ENCODE data around the gene MYO1B. TPM values are rescaled to one million over a fixed set of nuclear protein-coding genes. Genes with fewer than 3 reads are reported as not detected.
A peak's percentile ranks its signal among the peaks of the same experiment; 100 is the strongest.

Gene MYO1B
- 10 to 100 TPM; 74.7 to 79.4 TPM for total RNA-seq

- no peaks in the 10 kb centered on the region for H3K27me3 ChIP-seq (replicated peaks; ENCODE audit: insufficient read depth)
- TF ChIP-seq CTCF (IDR thresholded peaks at IDR 0.05) = peak; percentile 44
- peaks cover 4 to 42% of the 10 kb centered on the region in 2 donors for H3K4me1 ChIP-seq (ENCODE audit: control insufficient read depth in 1 of 2, low read depth in 2 of 2)
- peak within 1 kb of the TSS; percentile 86 for H3K4me3 ChIP-seq
- DNase-seq (ENCODE audit: low spot score) = no peak
- no peaks in the 10 kb centered on the region for H3K36me3 ChIP-seq
- ATAC-seq (ENCODE audit: insufficient number of reproducible peaks, low FRiP score, low read depth) = peak; percentile 24
- H3K9me3 ChIP-seq = no peaks in the 10 kb centered on the region
- H3K27ac ChIP-seq = peak within 1 kb of the TSS; percentile 70 to 76
Observed at GRCh38 chr2:191245046-191245868, at the start of gene MYO1B. TSS of gene MYO1B (plus strand) at chr2:191245404. CDS start at chr2:191276896, 31,492 bp downstream.

- H3K4me1 ChIP-seq (ENCODE audit: control insufficient read depth in 1 of 2, low read depth in 2 of 2) = no peaks in the 10 kb centered on the region
- H3K4me3 ChIP-seq = no peak overlapping the region
- H3K9me3 ChIP-seq = no peaks in the 10 kb centered on the region
- H3K36me3 ChIP-seq = no peaks in the 10 kb centered on the region
- no peak overlapping the region for H3K27ac ChIP-seq
- no peaks in the 10 kb centered on the region for H3K27me3 ChIP-seq (replicated peaks; ENCODE audit: insufficient read depth)
- no peak for TF ChIP-seq CTCF (IDR thresholded peaks at IDR 0.05)
- DNase-seq (ENCODE audit: low spot score) (no peak), ATAC-seq (ENCODE audit: insufficient number of reproducible peaks, low FRiP score, low read depth) (no peak)
Observed at GRCh38 chr2:191197096-191197495, 48.1 kb upstream of the MYO1B start.

GRCh38 chr2:191198271-191198670 lies 46.9 kb upstream of the MYO1B start:
- ATAC-seq (ENCODE audit: insufficient number of reproducible peaks, low FRiP score, low read depth) (no peak), DNase-seq (ENCODE audit: low spot score) (no peak)
- TF ChIP-seq CTCF (IDR thresholded peaks at IDR 0.05) = no peak
- no peaks in the 10 kb centered on the region for H3K9me3 ChIP-seq
- H3K27ac ChIP-seq = no peak overlapping the region
- no peaks in the 10 kb centered on the region for H3K4me1 ChIP-seq (ENCODE audit: control insufficient read depth in 1 of 2, low read depth in 2 of 2)
- no peaks in the 10 kb centered on the region for H3K36me3 ChIP-seq
- H3K27me3 ChIP-seq (replicated peaks; ENCODE audit: insufficient read depth) = no peaks in the 10 kb centered on the region
- H3K4me3 ChIP-seq = no peak overlapping the region

- Histone ChIP-seq H3K4me1 (ENCODE audit: control insufficient read depth in 1 of 2, low read depth in 2 of 2) (no peaks in the 10 kb centered on the region), H3K36me3 (no peaks in the 10 kb centered on the region), H3K4me3 (no peak overlapping the region), H3K9me3 (no peaks in the 10 kb centered on the region), H3K27ac (no peak overlapping the region), H3K27me3 (replicated peaks; ENCODE audit: insufficient read depth) (no peaks in the 10 kb centered on the region)
- ATAC-seq (ENCODE audit: insufficient number of reproducible peaks, low FRiP score, low read depth) (no peak), DNase-seq (ENCODE audit: low spot score) (no peak)
- TF ChIP-seq CTCF (IDR thresholded peaks at IDR 0.05) = no peak
Observed at GRCh38 chr2:191199929-191200512, 45.2 kb upstream of the MYO1B start.

GRCh38 chr2:191200910-191201309 lies 44.3 kb upstream of the MYO1B start:
- no peak overlapping the region for H3K27ac ChIP-seq
- no peak overlapping the region for H3K4me3 ChIP-seq
- DNase-seq (ENCODE audit: low spot score) (no peak), ATAC-seq (ENCODE audit: insufficient number of reproducible peaks, low FRiP score, low read depth) (no peak)
- no peak for TF ChIP-seq CTCF (IDR thresholded peaks at IDR 0.05)
- no peaks in the 10 kb centered on the region for H3K9me3 ChIP-seq
- H3K36me3 ChIP-seq = no peaks in the 10 kb centered on the region
- no peaks in the 10 kb centered on the region for H3K27me3 ChIP-seq (replicated peaks; ENCODE audit: insufficient read depth)
- H3K4me1 ChIP-seq (ENCODE audit: control insufficient read depth in 1 of 2, low read depth in 2 of 2) = no peaks in the 10 kb centered on the region

Measured in thoracic aorta (tissue), 2 donors.